ENCODE measurements around the gene INPP5J. TPM values are rescaled to one million over a fixed set of nuclear protein-coding genes. Genes with fewer than 3 reads are reported as not detected.

The INPP5J gene
- total and polyA plus RNA-seq, 2 of the 13 experiments (the other 11 are each of a cell fraction or from before 2014, with no cell fraction given) = 0.24 to 1.1 TPM

DNA sequence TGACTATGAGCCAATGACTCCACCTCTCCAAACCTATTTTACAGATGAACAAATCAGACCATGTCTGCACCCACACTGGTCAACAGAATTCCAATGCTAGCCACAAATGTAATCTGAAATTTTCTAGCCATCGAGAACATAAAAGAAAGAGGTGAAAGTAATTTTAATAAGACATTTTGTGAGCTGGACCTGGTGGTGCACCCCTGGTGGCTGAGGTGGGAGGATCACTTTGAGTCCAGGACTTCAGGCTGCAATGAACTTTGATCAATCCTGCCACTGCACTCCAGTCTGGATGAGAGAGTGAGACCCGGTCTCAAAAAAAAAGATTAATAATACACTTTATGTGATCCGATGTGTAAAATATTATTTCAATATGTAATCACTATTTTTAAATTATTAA lies 27.8 kb downstream of the INPP5J start:
- Histone ChIP-seq H4K20me1 (ENCODE audit: insufficient read depth, low read length) (no peaks in the 10 kb centered on the region), H3K36me3 (replicated peaks in 1 of 2; ENCODE audit: control insufficient read depth in 1 of 2, insufficient read depth in 2 of 2, low read length in 2 of 2) (no peaks in the 10 kb centered on the region), H3K27ac (ENCODE audit: extremely low read length, insufficient read depth, low read length) (no peak overlapping the region), H3K9ac (ENCODE audit: insufficient read depth, low read depth, low read length) (no peak overlapping the region), H3K9me3 (ENCODE audit: low read length) (no peaks in the 10 kb centered on the region), H3K4me2 (ENCODE audit: low read depth, low read length) (peak overlapping the region; percentile 47; the same call in 1 of the 2 replicates), H3K4me3 (replicated peaks in 1 of 3; ENCODE audit: insufficient read depth in 1 of 3, low read depth in 2 of 3, low read length in 3 of 3) (no peak overlapping the region), H3K79me2 (ENCODE audit: insufficient read depth, low read length) (no peaks in the 10 kb centered on the region), H3K4me1 (ENCODE audit: insufficient read depth, low read length) (peaks cover 27% of the 10 kb centered on the region), H3K27me3 (ENCODE audit: control insufficient read depth in 1 of 2, insufficient read depth in 2 of 2, low read length in 2 of 2) (peaks cover 2 to 4% of the 10 kb centered on the region in 2 experiments; a peak in 2 of 5 replicates), H2AFZ (ENCODE audit: low read length) (no peak overlapping the region)
- TF ChIP-seq HES4 (CRISPR knock-in tag; IDR thresholded peaks at IDR 0.05; ENCODE audit: borderline replicate concordance) (no peak), HNF4A (CRISPR knock-in tag; IDR thresholded peaks at IDR 0.05) (peak; percentile 67), ISL2 (CRISPR knock-in tag; IDR thresholded peaks at IDR 0.05) (no peak), ZNF614 (CRISPR knock-in tag; IDR thresholded peaks at IDR 0.05; ENCODE audit: borderline replicate concordance) (no peak), YEATS4 (CRISPR knock-in tag; IDR thresholded peaks at IDR 0.05; ENCODE audit: borderline replicate concordance) (0 out of 2 replicates have a peak, but pooled peaks have one; percentile 30), CENPX (CRISPR knock-in tag; IDR thresholded peaks at IDR 0.05) (no peak), HNF4G (IDR thresholded peaks at IDR 0.05; ENCODE audit: borderline replicate concordance, low read depth, low read length) (peak; percentile 49; the same call in 1 of the 2 replicates), HNF4G (CRISPR knock-in tag; IDR thresholded peaks at IDR 0.05; ENCODE audit: borderline replicate concordance, low read depth) (no peak), CTCF (CRISPR knock-in tag; IDR thresholded peaks at IDR 0.05) (peak; percentile 51)
- POLR2A ChIA-PET = interaction anchor here (1.2 to 1.9 kb wide), 2 partner anchors 9 to 182 kb away, joined by 3 to 9 read pairs; partner anchors contain the start of genes RNF185 and TUG1
- CTCF ChIA-PET (ENCODE audit: low intra/inter-chr PET ratio, low total read pairs) = interaction anchor here (1.0 to 3.0 kb wide), 2 partner anchors 43 to 203 kb away, joined by 3 to 17 read pairs; partner anchors contain the start of gene SELENOM
- DNase-seq (ENCODE audit: low spot score) (peak; percentile 60), FAIRE-seq (peak; percentile 96), ATAC-seq (peak; percentile 83)
- intact Hi-C loops (cut with micrococcal nuclease; ENCODE audit: unreplicated experiment) = no loop called here
- WGBS (ENCODE audit: low lambda C conversion rate) = 3% methylated on average over 3 of the region's 3 CpGs
- in situ Hi-C loops (cut with HindIII; ENCODE audit: extremely low pct_ligation_motif_present, low pct_unique_long_range_greater_than_20kb) = no loop called here
- no TSS peak for BruUV-seq (replicated peaks)
